ENCODE data around the gene SEMA3G. TPM values are rescaled to one million over a fixed set of nuclear protein-coding genes. Genes with fewer than 3 reads are reported as not detected.
A peak's percentile ranks its signal among the peaks of the same experiment; 100 is the strongest.

Gene SEMA3G
- total RNA-seq, 1 experiment from 2014 or later = not detected

- in situ Hi-C loops (cut with HindIII; ENCODE audit: low pct_unique_long_range_greater_than_20kb, low sequenced_read_pairs) = no loop called here
- no peak for DNase-seq (ENCODE audit: low read depth)
Observed at GRCh38 chr3:52393131-52393807, 51.6 kb downstream of the SEMA3G start.

GRCh38 chr3:52392216-52392930, 52.5 kb downstream of the SEMA3G start:
- in situ Hi-C loops (cut with HindIII; ENCODE audit: low pct_unique_long_range_greater_than_20kb, low sequenced_read_pairs) = no loop called here

GRCh38 chr3:52391096-52391495, 53.8 kb downstream of the SEMA3G start:
- no peak for DNase-seq (ENCODE audit: low read depth)
- in situ Hi-C loops (cut with HindIII; ENCODE audit: low pct_unique_long_range_greater_than_20kb, low sequenced_read_pairs) = no loop called here

More at GRCh38 chr3:52392216-52392930, 52.5 kb downstream of the SEMA3G start:
- no peak for DNase-seq (ENCODE audit: low read depth)

- no peak for DNase-seq (ENCODE audit: low read depth)
- in situ Hi-C loops (cut with HindIII; ENCODE audit: low pct_unique_long_range_greater_than_20kb, low sequenced_read_pairs) = no loop called here
Observed at GRCh38 chr3:52388933-52389332, 56.0 kb downstream of the SEMA3G start.

GRCh38 chr3:52388348-52388821, 56.5 kb downstream of the SEMA3G start:
- DNase-seq (ENCODE audit: low read depth) = no peak
- in situ Hi-C loops (cut with HindIII; ENCODE audit: low pct_unique_long_range_greater_than_20kb, low sequenced_read_pairs) = no loop called here

- in situ Hi-C loops (cut with HindIII; ENCODE audit: low pct_unique_long_range_greater_than_20kb, low sequenced_read_pairs) = no loop called here
Observed at GRCh38 chr3:52387481-52387880, 57.4 kb downstream of the SEMA3G start.

GRCh38 chr3:52385157-52385556, 59.7 kb downstream of the SEMA3G start:
- peak; percentile 15 for DNase-seq (ENCODE audit: low read depth)
- in situ Hi-C loops (cut with HindIII; ENCODE audit: low pct_unique_long_range_greater_than_20kb, low sequenced_read_pairs) = no loop called here

More at GRCh38 chr3:52387481-52387880, 57.4 kb downstream of the SEMA3G start:
- DNase-seq (ENCODE audit: low read depth) = no peak

- in situ Hi-C loops (cut with HindIII; ENCODE audit: low pct_unique_long_range_greater_than_20kb, low sequenced_read_pairs) = no loop called here
- no peak for DNase-seq (ENCODE audit: low read depth)
Observed at GRCh38 chr3:52384019-52384761, 60.7 kb downstream of the SEMA3G start.

- DNase-seq (ENCODE audit: low read depth) = no peak
- in situ Hi-C loops (cut with HindIII; ENCODE audit: low pct_unique_long_range_greater_than_20kb, low sequenced_read_pairs) = no loop called here
Observed at GRCh38 chr3:52383446-52383845, 61.5 kb downstream of the SEMA3G start.

Other genes with a start within 250 kb of the SEMA3G start
- 40.1 and 49.4 TPM in 2 replicates for gene ALAS1, start 246.9 kb downstream of the SEMA3G start, total RNA-seq (2014; rRNA removed; shearing (Covaris generic); ENCODE audit: low replicate concordance)
- gene TLR9, start 219.5 kb downstream of the SEMA3G start, total RNA-seq (2014; rRNA removed; shearing (Covaris generic); ENCODE audit: low replicate concordance) = 0.12 TPM in 1 of 2 replicates, not detected in the other
- 206 and 242 TPM in 2 replicates for gene TWF2, start 205.9 kb downstream of the SEMA3G start, total RNA-seq (2014; rRNA removed; shearing (Covaris generic); ENCODE audit: low replicate concordance)
- gene PPM1M, start 199.3 kb downstream of the SEMA3G start, total RNA-seq (2014; rRNA removed; shearing (Covaris generic); ENCODE audit: low replicate concordance) = 4.8 and 7.4 TPM in 2 replicates
- gene WDR82, start 166.5 kb downstream of the SEMA3G start, total RNA-seq (2014; rRNA removed; shearing (Covaris generic); ENCODE audit: low replicate concordance) = 34.2 and 35.1 TPM in 2 replicates
- gene GLYCTK, start 157.3 kb downstream of the SEMA3G start, total RNA-seq (2014; rRNA removed; shearing (Covaris generic); ENCODE audit: low replicate concordance) = 19.9 and 24.8 TPM in 2 replicates
- gene DNAH1, start 128.8 kb downstream of the SEMA3G start, total RNA-seq (2014; rRNA removed; shearing (Covaris generic); ENCODE audit: low replicate concordance) = 1.0 and 2.7 TPM in 2 replicates
- 87.8 and 139 TPM in 2 replicates for gene BAP1, start 35.1 kb downstream of the SEMA3G start, total RNA-seq (2014; rRNA removed; shearing (Covaris generic); ENCODE audit: low replicate concordance)
- 10.2 and 89.8 TPM in 2 replicates for gene PHF7, start 34.4 kb downstream of the SEMA3G start, total RNA-seq (2014; rRNA removed; shearing (Covaris generic); ENCODE audit: low replicate concordance)
- 1.1 and 2.7 TPM in 2 replicates for gene TNNC1, start 8.9 kb upstream of the SEMA3G start, total RNA-seq (2014; rRNA removed; shearing (Covaris generic); ENCODE audit: low replicate concordance)
- 11.9 and 36.3 TPM in 2 replicates for gene NISCH, start 10.5 kb upstream of the SEMA3G start, total RNA-seq (2014; rRNA removed; shearing (Covaris generic); ENCODE audit: low replicate concordance)
- not detected in 2 replicates for gene STAB1, start 50.2 kb upstream of the SEMA3G start, total RNA-seq (2014; rRNA removed; shearing (Covaris generic); ENCODE audit: low replicate concordance)
- gene NT5DC2, start 88.8 kb upstream of the SEMA3G start, total RNA-seq (2014; rRNA removed; shearing (Covaris generic); ENCODE audit: low replicate concordance) = 13.2 and 14.4 TPM in 2 replicates
- 1.8 and 35.7 TPM in 2 replicates for gene UQCC5, start 91.5 kb upstream of the SEMA3G start, total RNA-seq (2014; rRNA removed; shearing (Covaris generic); ENCODE audit: low replicate concordance)
- gene PBRM1, start 240.8 kb upstream of the SEMA3G start, total RNA-seq (2014; rRNA removed; shearing (Covaris generic); ENCODE audit: low replicate concordance) = 3.4 and 4.4 TPM in 2 replicates
- 95.6 and 127 TPM in 2 replicates for gene GNL3, start 240.9 kb upstream of the SEMA3G start, total RNA-seq (2014; rRNA removed; shearing (Covaris generic); ENCODE audit: low replicate concordance)

Data from Caki2 (cell line).